Measurements from ENCODE around the gene ZBTB7C.

GRCh38 chr18:48436907-48437306, 27.7 kb upstream of the ZBTB7C start:
- TF ChIP-seq POLR2A (IDR thresholded peaks at IDR 0.05; ENCODE audit: low read depth, low read length) (no peak), POLR2AphosphoS5 (IDR thresholded peaks at IDR 0.05; ENCODE audit: low read depth, low read length) (no peak), POU2F2 (IDR thresholded peaks at IDR 0.05; ENCODE audit: low read depth, low read length) (no peak), TAF1 (IDR thresholded peaks at IDR 0.05; ENCODE audit: low read depth, low read length) (no peak), SPI1 (IDR thresholded peaks at IDR 0.05; ENCODE audit: low read depth, low read length) (no peak), PAX5 (IDR thresholded peaks at IDR 0.05; ENCODE audit: insufficient read depth, low read length, severe bottlenecking) (no peak)

Measured in GM12891 (cell line).